Adrenal gland (tissue), 5 donors: ENCODE measurements around the gene RINL.

Source experiments
- POLR2A ChIP-seq, 2 donors: fragments of 450-650 bp; IDR thresholded peaks; one replicate each; pipeline ENCODE4 v1.6.1; 2017; ENCODE audit warnings: antibody characterized with exemption in 2 of 2, mild to moderate bottlenecking in 2 of 2, moderate library complexity in 1 of 2
- TF ChIP-seq, protein P1 (sequence below), 6 experiments: fragments of 450-650 bp in 4 of 6; fragments of 200-600 bp in 2 of 6; sonication (generic) in 1 of 6; IDR thresholded peaks; 1 replicate in 5 of 6; 2 replicates in 1 of 6; pipeline versions ENCODE4 v1.5.1 to v1.8.0; 2016 to 2021; ENCODE audit warnings: antibody characterized with exemption in 6 of 6, mild to moderate bottlenecking in 2 of 6, moderate library complexity in 1 of 6
- donor health status: DM: no; HTN: no; CAD: no.

DNA sequence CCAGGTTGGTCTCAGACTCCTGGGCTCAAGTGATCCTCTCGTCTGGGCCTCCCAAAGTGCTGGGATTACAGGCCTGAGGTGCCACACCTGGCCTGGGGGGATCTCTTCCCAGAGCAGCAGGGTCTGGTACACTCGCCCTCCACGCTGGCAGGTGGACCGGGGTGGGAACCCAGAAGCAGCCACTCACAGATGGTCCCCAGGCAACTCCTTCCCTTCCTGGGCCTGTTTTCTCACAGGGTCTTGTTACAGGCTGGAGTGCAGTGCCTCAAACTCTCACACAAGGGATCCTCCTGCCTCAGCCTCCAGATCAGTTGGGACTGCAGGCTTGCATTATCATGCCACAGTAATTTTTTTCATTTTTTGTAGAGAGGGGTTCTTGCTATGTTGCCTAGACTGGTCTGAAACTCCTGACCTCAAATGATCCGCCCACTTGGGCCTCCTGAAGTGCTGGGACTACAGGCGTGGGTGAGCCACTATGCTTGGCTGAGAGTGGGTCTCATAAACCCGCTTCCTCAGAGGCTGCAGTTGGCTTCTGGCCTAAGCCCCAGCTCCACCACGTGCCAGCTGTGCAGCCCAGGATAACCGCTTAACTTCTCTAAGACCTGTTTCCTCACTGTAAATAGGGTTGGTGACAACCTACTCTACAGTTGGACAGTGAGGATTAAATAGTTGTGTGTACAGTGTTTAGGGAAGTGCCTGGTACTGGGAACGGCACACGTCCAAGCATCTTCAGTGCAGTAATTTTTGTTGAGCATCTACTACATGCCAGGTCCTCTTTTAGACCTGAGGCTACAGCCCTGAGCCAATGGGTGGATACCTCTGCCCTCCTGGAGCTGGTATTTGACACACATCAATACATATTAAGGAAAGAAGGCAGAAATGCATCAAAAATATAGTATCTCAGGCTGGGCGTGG, 34.8 kb upstream of the RINL start:
- TF ChIP-seq, protein P1, sequence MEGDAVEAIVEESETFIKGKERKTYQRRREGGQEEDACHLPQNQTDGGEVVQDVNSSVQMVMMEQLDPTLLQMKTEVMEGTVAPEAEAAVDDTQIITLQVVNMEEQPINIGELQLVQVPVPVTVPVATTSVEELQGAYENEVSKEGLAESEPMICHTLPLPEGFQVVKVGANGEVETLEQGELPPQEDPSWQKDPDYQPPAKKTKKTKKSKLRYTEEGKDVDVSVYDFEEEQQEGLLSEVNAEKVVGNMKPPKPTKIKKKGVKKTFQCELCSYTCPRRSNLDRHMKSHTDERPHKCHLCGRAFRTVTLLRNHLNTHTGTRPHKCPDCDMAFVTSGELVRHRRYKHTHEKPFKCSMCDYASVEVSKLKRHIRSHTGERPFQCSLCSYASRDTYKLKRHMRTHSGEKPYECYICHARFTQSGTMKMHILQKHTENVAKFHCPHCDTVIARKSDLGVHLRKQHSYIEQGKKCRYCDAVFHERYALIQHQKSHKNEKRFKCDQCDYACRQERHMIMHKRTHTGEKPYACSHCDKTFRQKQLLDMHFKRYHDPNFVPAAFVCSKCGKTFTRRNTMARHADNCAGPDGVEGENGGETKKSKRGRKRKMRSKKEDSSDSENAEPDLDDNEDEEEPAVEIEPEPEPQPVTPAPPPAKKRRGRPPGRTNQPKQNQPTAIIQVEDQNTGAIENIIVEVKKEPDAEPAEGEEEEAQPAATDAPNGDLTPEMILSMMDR (IDR thresholded peaks at IDR 0.05): no peak
- TF ChIP-seq POLR2A (IDR thresholded peaks at IDR 0.05): no peak
